ENCODE results near the gene KCTD6.
A peak's percentile ranks its signal among the peaks of the same experiment; 100 is the strongest.

KCTD6 gene

DNA sequence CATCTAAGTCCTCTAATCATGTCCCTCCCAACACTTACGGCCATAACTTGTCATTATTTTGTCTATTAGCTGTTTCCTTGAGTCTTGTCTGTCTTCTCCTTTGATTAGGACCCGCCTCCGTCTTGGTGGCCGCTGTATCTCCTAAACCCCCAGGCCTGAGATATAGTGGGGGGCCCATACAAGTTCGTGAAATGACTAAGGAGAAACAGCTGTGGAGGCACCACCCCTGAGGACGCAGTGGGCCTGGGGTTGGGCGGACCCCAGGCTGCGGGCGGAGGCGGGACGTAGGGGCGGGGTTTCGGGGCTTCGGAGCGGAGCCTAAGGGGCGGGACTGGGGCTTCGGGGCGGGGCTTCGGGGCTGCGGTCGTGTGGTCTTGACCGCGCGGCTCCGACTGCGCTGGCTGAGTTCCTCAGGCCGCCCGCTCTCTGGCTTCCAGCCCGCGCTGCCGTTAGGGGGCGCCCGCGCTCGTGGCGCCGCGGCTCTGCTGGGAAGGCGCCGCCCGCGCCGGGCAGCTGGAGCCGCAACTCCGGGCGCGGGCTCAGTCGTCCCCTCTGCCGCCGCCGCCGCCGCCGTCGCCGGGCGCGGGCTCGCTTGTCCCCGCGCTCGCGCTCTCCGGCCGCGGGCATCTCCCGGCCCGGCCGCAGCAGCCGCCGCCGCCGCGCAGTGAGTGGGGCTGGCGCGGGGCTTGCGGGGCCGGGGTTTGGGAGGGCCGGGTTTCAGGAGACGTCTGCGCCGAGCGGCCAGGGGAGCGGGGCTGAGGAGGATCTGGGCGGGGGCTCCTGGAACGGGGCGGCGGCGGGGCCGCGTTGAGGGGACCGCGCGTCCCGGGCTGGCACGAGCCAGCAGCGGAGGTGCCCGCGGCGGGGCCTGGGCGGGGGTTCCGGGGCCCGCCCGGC is at the start of gene KCTD6:
Gene KCTD6 (plus strand): TSS at position 591 of the 897 bp plus-strand sequence. CDS start 6,660 bp downstream, outside the sequence.
- peak; percentile 76 for DNase-seq

DNA sequence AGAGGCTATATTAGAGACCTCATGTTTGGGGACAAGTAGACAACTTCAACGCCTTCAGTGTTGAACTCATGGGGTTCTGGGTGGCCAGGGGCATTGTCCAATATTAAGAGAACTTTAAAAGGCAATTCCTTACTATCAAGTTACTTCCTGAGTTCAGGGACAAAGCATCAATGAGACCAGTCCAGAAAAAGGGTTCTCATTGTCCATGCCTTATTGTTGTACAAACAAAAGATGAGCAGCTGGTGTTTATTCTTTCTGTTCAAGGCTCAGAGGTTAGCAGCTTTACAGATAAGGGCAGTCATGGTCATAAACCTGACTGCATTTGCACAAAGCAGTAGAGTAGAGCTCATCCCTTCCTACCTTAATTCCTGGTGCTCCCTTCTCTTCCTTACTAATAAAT is 39.7 kb upstream of the KCTD6 start:
- no peak for DNase-seq

DNA sequence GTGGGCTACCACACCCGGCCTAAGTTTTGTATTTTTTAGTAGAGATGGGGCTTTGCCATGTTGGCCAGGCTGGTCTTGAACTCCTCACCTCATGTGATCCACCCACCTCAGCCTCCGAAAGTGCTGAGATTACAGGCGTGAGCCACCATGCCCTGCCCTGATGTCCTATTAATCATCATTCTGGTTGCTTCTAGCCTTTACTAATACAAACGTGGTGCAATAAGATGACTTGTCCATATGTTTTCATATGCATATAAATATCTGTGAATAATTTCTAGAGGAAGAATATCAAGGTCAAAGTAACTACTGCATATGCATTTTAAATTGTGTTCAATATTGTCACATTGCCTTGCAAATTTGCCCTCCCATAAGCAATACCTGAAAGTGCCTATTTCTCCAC is 32.7 kb upstream of the KCTD6 start:
- no peak for DNase-seq

DNA sequence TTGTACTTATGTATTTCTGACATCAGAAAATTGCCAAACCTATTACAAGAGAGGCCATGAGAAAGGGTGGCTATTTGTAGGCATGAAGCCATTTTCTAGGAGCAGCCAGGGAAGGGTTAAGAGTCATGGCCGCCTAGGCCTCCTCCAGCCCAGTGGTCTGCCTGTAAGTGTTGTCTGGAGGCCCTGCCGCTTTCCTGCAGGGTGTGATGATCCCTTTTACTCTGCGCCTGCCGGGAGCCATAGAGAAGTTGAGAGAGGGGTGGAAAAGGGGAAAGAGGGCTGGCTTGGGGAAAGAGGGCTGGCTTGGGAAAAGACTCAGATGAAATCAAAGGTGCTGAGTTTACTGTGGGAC is 29.1 kb upstream of the KCTD6 start:
- DNase-seq = no peak

DNA sequence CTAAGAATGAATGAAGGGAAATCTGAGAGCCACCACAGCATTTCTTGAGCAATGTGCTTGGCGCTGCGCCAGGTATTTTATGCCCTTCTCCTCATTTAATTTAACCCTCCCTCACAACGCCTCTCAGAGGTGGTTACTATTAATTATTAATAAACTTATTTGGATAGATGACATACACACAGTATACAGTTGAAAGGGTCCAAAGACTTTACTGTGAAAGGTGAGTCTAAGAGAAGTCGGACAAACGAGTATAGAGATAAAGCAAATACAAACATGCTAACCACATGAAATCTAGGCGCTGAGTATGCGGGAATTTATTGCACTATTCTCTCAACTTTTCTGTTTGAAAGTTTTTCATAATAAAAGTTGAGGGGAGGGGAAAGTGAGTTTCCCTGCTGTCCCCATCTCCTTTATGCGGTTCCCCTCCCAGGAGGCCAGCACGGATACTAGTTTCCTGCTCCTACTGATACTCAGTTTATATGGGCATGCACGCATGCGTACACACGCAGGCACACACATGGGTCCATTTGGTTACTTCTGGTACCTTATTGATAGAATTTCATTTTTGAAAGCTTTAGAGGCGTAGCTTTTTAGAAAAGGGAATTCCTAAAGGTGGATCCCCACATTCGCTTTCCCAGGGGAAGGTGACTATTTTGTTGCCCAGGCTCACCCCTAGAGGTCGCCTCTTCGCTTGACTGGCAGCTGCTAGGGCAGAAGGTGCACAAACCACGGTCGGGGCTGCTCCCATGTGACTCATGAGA is 28.5 kb upstream of the KCTD6 start:
- peak; percentile 50 for DNase-seq

DNA sequence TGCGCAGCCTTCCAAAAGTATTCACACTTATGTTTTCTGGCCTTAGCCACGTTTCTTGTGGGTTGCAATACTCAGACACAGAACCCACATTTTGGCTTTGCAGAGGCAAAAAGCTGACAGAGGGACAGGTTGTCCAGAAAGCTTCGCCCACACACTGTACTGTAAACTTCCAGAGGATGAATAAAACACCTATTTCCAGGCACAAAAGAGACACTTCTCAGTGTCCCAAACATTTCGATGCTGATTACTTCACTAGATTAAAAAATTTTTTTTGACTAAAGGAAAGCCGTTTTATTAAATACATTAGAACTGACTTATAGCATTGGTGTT is 28.0 kb upstream of the KCTD6 start:
- DNase-seq = no peak

DNA sequence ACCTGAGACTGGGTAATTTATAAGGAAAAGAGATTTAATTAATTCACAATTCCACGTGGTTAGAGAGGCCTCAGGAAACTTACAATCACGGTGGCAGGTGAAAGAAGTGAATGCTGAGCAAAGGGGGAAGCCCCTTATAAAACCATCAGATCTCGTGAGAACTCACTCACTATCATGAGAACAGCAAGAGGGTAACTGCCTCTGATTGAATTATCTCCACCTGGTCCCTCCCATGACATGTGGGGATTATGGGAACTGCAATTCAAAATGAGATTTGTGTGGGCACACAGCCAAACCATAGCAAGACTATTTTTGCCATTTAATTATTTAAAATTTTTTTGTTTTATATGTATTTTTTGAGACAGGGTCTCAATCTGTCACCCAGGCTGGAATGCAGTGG is 27.0 kb upstream of the KCTD6 start:
- no peak for DNase-seq

DNA sequence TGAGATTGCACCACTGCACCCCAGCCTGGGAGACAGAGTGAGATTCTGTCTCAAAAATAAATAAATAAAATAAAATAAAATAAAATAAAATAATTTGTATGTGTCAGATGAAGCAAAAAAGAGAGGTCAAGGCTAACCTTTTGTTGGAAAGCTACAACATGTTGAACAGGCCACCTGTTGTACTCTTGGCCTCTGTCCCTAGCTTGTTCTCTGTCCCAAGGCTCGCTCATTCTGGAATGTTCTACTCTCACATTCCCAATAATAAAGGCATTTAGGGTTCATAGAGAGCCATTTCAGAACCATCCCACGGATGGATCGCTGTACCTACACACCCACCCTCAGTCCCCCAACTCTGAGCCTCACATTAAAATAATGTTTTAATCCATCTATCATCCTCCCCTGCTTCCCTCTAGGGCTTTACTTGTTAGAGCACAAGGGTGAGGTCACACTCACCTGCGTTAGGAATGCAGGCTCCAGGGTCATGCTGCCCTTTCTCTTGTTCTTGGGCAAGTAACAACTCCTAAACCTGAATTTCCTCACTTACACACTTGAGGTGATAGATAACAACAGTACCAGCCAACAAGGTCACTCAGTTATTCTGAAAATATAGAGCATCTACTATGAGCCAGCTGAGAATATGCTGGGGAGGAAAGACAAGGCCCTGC is 24.9 kb upstream of the KCTD6 start:
- no peak for DNase-seq

DNA sequence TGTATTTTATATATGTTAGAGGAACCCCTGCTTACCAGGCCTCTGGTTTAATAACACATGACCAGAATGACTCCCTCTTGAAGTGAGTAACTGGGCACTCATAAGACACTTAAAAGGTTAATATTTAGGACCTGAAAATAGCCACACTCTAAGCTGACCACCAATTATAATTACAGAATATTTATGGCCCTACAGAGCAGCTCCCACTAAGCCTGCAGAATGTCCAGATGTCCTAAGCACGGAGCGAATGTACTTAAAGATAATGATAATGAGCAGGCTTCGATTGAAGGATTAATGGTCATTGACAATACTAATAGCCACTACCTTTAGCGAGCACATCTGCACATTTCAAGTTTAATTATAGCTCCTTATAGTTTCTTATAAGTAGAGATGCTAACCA is 22.8 kb upstream of the KCTD6 start:
- DNase-seq = no peak

DNA sequence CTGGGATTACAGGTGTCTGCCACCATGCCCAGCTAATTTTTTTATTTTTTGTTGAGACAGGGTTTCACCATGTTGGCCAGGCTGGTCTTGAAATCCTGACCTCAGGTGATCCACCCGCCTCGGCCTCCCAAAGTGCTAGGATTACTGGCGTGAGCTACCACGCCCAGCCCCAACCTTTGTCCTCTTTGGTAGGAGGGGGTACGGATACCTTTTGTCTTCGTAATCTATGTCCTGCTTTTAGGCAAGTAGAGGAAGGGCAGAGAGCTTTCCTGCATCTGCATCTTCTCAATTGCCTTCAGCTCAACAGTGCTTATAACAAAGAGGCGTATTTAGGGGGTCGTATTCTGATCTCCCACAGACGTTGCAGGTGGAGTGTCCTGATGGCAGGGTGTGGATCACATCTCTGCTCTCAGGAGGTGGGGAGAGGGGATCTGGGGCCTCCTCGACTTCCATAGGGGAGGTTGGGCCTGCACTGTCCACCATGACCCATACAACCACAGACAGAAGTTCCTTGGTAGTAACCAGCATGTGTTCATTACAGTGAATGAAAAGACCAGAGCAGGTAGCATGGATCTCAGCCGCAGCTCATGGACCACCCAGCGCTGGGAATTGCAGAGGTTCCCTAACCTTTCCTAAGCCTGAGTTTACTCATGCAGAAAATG is 21.4 kb upstream of the KCTD6 start:
- no peak for DNase-seq

DNA sequence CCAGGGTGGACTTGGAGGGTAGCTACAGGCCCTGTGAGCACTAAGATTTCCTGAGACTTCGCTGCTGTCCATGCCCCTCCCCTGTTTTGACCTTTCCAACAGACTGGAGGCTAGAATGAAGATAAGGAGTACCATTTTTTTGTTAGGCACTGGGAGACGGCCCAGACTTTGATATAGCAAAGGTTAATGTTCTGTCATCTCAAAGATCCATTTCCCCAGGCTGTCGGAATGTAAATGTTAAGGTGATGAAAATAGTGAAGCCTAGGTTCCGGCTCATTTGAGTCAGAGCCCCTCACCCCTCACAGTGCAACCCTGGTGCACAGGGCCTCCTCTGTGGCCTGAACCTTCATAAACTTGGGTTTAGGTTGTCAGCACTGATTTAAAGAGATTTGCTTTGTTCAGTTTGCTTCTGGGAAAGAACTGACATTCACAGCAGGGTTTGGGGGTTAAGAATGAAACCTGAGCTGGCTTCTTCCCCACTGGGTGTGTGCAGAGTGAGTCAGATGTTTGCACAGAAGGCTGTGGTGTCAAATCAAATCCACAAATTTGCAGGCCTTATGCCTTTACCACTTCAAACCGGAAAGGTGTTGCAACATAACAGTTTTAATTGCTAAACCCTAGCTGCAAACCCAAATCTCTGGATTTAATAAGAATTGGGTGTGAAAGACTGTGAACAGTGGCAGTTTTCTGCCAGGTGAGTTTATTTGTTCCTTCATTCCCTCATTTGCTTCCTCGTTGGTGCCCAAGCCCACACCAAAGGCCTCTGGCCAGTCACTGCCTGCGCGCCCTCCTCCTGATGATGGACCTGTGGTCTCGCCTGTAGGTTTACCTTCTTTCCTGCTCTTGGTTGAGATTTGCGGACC is 20.6 kb upstream of the KCTD6 start:
- DNase-seq = no peak

DNA sequence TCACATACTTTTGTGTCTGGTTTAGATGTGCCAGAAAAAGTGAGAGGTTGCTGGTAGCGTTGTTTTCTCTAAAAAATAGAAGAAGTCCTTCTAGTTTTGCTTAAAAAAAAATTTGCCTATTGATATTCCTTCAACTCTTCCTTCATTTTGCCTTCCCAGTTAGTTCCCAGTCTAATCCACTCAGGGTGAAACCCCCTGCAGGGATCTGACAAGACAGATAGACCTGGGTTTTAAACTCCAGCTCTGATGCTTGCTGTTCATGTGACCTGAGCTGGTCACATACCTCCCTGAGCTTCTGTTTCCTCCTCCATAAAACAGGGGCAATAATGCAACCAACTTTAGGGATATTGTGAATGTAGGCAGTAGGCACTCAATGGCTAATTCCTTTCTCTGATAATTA is 18.6 kb upstream of the KCTD6 start:
- DNase-seq = no peak

DNA sequence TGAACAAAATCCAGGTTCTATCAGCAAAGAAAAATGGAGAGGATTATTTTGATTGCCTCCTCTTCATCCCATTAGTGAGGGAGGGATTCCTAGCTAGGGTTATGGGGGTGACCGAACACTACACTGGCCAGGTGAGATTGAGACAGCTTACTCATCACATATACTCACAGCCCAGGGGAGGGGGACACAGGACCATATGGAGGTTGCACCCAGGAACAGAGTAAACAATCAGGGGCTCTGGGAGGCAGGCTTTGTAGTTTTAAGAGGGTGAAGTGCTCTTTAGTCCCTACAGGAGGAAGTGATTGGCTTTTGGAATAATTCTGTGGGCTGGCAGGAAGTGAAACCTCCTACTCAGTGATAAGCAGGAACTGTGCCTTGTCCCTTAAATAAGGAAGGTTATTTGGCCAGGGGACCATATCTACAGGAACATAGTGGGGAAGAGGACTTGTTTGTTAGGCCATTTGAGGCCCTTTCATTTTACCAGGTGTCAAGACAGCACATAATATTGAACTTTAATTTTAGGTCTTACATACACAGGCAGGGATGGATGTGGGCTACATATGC is 17.5 kb upstream of the KCTD6 start:
- DNase-seq = no peak

DNA sequence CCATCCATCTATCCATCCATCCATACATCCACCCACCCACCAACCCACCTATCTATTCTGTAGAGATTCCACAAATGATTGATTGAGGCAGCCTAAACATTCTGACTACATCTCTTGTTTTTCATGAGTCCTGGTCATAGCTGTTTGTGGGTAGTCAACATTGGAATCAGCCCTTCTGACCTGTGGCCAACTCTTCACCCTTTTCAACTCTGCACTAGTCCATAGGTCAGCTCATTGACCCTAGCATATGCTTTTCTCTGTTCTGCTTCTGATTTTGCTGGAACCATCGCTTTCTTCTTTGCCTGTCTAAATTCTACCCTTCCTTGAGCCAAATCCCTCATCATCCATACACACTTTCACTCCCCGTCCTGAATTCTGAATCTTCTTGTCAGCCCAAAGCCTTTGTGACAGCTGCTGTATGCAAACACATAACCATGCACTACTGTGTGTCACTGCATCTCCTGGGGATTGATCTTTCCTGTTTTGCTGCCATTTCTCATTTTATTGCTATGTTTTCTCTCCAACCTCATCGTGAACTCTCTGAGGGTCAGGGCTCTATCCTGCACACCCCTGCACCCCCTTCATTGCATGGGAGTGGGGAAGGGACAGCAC is 16.8 kb upstream of the KCTD6 start:
- DNase-seq = no peak

DNA sequence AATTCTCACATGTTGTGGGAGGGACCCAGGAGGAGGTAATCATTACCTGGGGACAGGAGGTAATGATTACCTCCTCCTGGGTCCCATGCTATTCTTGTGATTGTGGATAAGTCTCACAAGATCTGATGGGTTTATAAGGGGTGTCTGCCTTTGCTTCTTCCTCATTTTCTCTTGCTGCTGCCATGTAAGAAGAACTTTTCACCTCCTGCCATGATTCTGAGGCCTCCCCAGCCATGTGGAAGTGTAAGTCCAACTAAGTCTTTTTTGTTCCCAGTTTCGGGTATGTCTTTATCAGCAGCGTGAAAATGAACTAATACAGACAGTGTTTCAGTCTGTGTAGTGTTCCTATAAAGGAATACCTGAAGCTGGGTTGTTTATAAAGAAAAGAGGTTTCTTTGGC is 13.1 kb upstream of the KCTD6 start:
- DNase-seq = no peak

DNA sequence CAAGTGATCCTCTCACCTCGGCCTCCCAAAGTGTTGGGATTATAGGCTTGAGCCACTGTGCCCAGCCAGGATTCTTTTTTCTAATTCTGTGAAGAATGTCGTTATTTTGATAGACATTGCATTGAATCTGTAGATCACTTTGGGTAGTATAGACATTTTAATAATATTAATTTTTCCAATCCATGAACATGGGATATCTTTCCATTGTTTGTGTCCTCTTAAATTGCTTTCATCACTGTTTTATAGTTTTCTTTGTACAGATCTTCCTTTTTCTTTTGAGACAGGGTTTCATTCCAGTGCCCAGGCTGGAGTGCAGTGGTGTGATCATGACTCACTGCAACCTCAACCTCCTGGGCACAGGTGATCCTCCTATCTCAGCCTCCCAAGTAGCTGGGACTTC is 11.6 kb upstream of the KCTD6 start:
- DNase-seq = no peak

DNA sequence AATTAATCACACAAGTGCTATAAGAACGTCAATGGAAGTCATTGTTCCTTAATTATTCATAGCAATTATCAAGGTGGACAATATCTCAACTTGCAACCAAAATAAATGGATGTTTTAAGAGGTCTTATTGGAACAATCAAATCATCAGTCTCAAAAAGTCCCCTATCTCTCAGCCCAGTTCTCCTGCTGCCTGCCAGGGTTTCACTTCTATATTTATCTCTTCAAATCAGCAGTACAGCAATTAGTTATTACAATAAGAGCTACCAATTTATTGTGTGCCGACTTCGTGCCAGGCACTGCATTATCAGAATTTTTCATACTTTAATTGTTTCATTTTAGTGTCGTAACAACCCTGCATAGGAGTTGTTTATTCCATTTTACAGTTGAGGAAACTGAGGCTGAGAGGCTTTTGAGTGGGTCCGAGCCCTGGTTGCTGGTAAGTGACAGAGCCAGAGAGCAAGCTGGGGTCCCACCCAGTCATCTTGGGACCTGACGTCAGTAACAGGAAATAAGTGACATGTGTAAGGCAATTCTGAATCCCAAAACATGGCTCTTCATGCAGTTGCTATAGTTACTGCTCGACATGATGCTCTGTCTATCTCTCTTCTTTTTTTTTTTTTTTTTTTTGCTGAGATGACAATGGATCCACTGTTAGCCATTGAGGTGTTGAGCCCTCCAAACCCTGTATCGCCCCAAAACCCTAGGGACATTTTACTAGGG is 8.8 kb upstream of the KCTD6 start:
- no peak for DNase-seq

DNA sequence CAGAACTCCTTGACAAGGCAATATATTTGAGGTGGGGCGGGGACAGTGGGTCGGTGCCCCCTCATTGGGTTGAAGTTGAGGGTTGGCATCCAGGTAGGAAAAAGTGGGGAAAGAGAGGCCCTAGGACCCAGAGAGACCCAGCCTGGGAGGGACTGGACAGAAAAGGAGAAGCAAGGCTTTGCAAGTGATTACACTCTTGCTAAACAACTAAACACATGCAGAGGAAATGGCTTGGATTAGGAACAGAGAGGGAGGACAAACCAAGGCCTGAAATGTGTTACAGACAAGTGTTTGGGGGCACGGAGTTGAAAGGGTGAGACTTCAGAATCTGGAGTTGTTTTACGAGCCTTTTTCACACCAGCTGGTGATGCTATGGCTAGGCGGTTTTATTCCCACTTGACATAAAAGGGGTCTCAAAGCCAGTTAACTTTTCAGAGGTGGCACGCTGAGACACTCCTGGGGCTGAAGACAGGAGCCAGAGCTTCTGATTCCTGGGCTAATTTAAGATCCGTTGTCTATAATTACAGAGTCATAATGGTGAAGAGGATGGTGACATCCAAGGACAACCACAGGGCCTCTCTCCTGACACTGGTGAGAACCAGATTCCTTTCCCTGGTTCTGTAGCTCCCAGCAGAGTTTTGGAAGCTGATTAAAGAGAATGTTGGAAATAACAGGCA is 7.7 kb upstream of the KCTD6 start:
- DNase-seq = no peak

DNA sequence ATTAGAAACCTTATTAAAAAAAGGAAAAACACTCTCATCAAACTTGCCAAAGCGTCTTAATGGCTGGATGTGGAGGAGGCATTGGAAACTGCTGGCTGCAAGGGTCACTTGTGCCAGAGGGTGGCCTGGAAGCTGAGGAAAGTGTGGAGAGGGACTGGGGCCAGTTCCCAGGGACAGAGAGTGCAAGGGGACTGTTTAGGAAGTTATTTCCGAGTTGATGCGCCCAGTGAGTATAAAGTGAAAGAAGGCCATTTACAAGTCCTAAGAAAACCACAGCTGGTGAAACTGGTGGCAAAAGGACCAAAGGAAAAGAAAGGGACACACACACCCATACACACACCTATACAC is 7.2 kb upstream of the KCTD6 start:
- DNase-seq = no peak

DNA sequence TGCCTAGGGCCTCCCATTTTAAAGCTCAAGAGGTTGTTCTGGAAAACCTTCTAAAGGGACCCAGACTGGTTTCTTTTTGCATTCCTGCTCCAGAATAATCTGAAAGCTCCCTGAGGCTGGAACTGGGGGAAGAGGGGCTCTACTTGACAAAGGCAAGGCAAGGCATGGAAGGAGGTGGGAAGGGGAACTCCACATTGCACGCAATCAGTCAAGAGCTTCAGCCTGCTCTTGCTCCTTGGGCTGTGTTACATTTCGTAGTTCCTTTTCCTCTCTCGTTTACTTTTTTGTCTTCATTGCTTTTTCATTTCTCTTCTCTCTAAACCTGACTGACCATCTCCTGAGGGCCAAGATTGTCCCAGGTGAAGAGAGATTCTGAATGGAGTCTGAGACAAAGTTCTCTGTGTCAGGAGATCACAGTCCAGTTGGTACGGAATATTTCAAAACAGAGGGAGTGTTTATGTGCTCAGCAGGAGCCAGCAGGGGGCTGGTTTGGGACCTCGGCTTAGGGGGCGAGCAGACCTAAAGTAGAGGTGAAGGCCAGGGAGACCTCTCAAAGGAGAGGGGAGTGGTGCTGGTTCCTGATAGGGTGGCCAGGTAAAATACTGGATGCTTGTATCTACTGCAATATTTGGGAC is 6.0 kb upstream of the KCTD6 start:
- no peak for DNase-seq

All from activated CD4-positive, alpha-beta T cell treated with anti-CD3 and anti-CD28 coated beads for 1 hour (primary cell).